Measurements from ENCODE around the gene TM4SF5.

GRCh38 chr17:4785311-4786105 lies 13.8 kb downstream of the TM4SF5 start:
- TF ChIP-seq GATA2 (IDR thresholded peaks at IDR 0.05; ENCODE audit: low read depth, low read length) (no peak), GATA3 (IDR thresholded peaks at IDR 0.05; ENCODE audit: low read depth, low read length) (no peak)
